ENCODE measurements around the gene TRNP1.

DNA sequence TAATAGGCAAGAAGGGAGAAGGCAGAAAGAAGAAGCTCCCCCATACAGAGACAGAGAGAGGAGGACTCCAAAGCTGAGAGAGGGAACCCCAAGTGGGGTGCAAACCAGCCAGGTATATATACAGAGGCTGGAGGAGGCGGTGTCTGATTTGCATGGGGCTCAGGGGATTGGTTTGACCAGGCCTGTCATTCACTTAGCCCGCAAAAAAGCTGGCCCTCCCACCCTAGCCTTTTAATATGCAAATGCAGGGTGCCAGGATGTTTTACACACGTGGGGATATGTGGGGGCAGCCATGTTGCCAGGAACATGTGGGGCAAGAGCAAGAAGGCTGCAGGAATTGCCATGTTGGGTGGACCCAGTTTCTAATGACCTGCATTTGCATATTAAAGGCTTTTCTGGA is 56.1 kb downstream of the TRNP1 start:
- no peak for TF ChIP-seq POLR2A (IDR thresholded peaks at IDR 0.05; ENCODE audit: low read depth, low read length)
- TF ChIP-seq, protein P1, sequence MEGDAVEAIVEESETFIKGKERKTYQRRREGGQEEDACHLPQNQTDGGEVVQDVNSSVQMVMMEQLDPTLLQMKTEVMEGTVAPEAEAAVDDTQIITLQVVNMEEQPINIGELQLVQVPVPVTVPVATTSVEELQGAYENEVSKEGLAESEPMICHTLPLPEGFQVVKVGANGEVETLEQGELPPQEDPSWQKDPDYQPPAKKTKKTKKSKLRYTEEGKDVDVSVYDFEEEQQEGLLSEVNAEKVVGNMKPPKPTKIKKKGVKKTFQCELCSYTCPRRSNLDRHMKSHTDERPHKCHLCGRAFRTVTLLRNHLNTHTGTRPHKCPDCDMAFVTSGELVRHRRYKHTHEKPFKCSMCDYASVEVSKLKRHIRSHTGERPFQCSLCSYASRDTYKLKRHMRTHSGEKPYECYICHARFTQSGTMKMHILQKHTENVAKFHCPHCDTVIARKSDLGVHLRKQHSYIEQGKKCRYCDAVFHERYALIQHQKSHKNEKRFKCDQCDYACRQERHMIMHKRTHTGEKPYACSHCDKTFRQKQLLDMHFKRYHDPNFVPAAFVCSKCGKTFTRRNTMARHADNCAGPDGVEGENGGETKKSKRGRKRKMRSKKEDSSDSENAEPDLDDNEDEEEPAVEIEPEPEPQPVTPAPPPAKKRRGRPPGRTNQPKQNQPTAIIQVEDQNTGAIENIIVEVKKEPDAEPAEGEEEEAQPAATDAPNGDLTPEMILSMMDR (conservative IDR thresholded peaks at IDR 0.05; ENCODE audit: low read depth, low read length) = no peak
- no peak for TF ChIP-seq RFX5 (IDR thresholded peaks at IDR 0.05; ENCODE audit: low read depth, low read length)
- no peak for TF ChIP-seq MAZ (IDR thresholded peaks at IDR 0.05; ENCODE audit: borderline replicate concordance, low read depth, low read length)
- TF ChIP-seq RCOR1 (IDR thresholded peaks at IDR 0.05; ENCODE audit: insufficient replicate concordance, low read length) = no peak
- no peak for TF ChIP-seq RAD21 (IDR thresholded peaks at IDR 0.05; ENCODE audit: low read length)
- no peak for TF ChIP-seq FOS (IDR thresholded peaks at IDR 0.05; ENCODE audit: low read depth, low read length)
- no peak for TF ChIP-seq MAFK (IDR thresholded peaks at IDR 0.05; ENCODE audit: low read depth, low read length)
